ENCODE results near the gene FGFR3. TPM values are rescaled to one million over a fixed set of nuclear protein-coding genes. Genes with fewer than 3 reads are reported as not detected.

FGFR3 gene
- total RNA-seq, 6 donors from 2014 or later: 18.5 to 92.2 (median 24.4) TPM

GRCh38 chr4:1836650-1837049 is 43.6 kb downstream of the FGFR3 start:
- Histone ChIP-seq H3K4me1 (peaks cover 0 to 3% (median 1%) of the 10 kb centered on the region in 4 donors), H3K27ac (no peak overlapping the region), H3K36me3 (peaks cover 22 to 99% (median 84%) of the 10 kb centered on the region in 4 donors), H3K9me3 (no peaks in the 10 kb centered on the region), H3K27me3 (no peaks in the 10 kb centered on the region), H3K4me3 (no peak overlapping the region)
- ATAC-seq (ENCODE audit: low FRiP score in 2 of 2): no peak
- 95% methylated on average over 7 of the region's 7 CpGs for WGBS, 2 donors
- TF ChIP-seq EP300 (IDR thresholded peaks at IDR 0.05): no peak
- TF ChIP-seq CTCF (IDR thresholded peaks at IDR 0.05): no peak
- TF ChIP-seq POLR2A (IDR thresholded peaks at IDR 0.05): no peak
- TF ChIP-seq POLR2AphosphoS5 (IDR thresholded peaks at IDR 0.05): no peak
- no peak for DNase-seq

- no peak overlapping the region for H3K27ac ChIP-seq
- peaks cover 0 to 6% (median 3%) of the 10 kb centered on the region in 4 donors for H3K4me1 ChIP-seq
- H3K27me3 ChIP-seq: no peaks in the 10 kb centered on the region
- DNase-seq (no peak), ATAC-seq (ENCODE audit: low FRiP score in 2 of 2) (no peak)
- TF ChIP-seq CTCF (IDR thresholded peaks at IDR 0.05): no peak
- no peak for TF ChIP-seq POLR2A (IDR thresholded peaks at IDR 0.05)
- no peak for TF ChIP-seq POLR2AphosphoS5 (IDR thresholded peaks at IDR 0.05)
- no peak for TF ChIP-seq EP300 (IDR thresholded peaks at IDR 0.05)
- 95 to 96% methylated on average over 10 of the region's 10 CpGs for WGBS, 2 donors
- H3K9me3 ChIP-seq: no peaks in the 10 kb centered on the region
- peaks cover 22 to 94% (median 80%) of the 10 kb centered on the region in 4 donors for H3K36me3 ChIP-seq
- H3K4me3 ChIP-seq: no peak overlapping the region
Measured at GRCh38 chr4:1837069-1837468, 44.0 kb downstream of the FGFR3 start.

- ATAC-seq (ENCODE audit: low FRiP score in 2 of 2) (peak in 1 of 2 donors; percentile 17), DNase-seq (peak in 1 of 2 donors; percentile 74)
- Histone ChIP-seq H3K36me3 (peaks cover 17 to 90% (median 72%) of the 10 kb centered on the region in 4 donors), H3K27ac (no peak overlapping the region), H3K27me3 (no peaks in the 10 kb centered on the region), H3K4me1 (peaks cover 0 to 14% (median 3%) of the 10 kb centered on the region in 4 donors), H3K9me3 (no peaks in the 10 kb centered on the region), H3K4me3 (no peak overlapping the region)
- 76 to 79% methylated on average over 7 of the region's 7 CpGs for WGBS, 2 donors
- TF ChIP-seq EP300 (IDR thresholded peaks at IDR 0.05) (peak in 1 of 4 donors; percentile 5), POLR2AphosphoS5 (IDR thresholded peaks at IDR 0.05) (no peak), CTCF (IDR thresholded peaks at IDR 0.05) (no peak), POLR2A (IDR thresholded peaks at IDR 0.05) (no peak)
Measured at GRCh38 chr4:1839282-1839681, 46.2 kb downstream of the FGFR3 start.

- no peak for TF ChIP-seq POLR2AphosphoS5 (IDR thresholded peaks at IDR 0.05)
- TF ChIP-seq POLR2A (IDR thresholded peaks at IDR 0.05): no peak
- no peak for TF ChIP-seq CTCF (IDR thresholded peaks at IDR 0.05)
- TF ChIP-seq EP300 (IDR thresholded peaks at IDR 0.05): no peak
- peaks cover 0 to 14% (median 3%) of the 10 kb centered on the region in 4 donors for H3K4me1 ChIP-seq
- H3K27me3 ChIP-seq: no peaks in the 10 kb centered on the region
- 82 to 87% methylated on average over 31 of the region's 31 CpGs for WGBS, 2 donors
- peaks cover 10 to 84% (median 59%) of the 10 kb centered on the region in 4 donors for H3K36me3 ChIP-seq
- DNase-seq: peak; percentile 35 to 78
- peak overlapping the region in 1 of 4 donors; percentile 43 for H3K27ac ChIP-seq
- H3K9me3 ChIP-seq: no peaks in the 10 kb centered on the region
- H3K4me3 ChIP-seq: no peak overlapping the region
- no peak for ATAC-seq (ENCODE audit: low FRiP score in 2 of 2)
Measured at GRCh38 chr4:1841201-1841886, 48.3 kb downstream of the FGFR3 start.

GRCh38 chr4:1841887-1842210 is 48.8 kb downstream of the FGFR3 start:
- ATAC-seq (ENCODE audit: low FRiP score in 2 of 2): no peak
- peak overlapping the region in 1 of 4 donors; percentile 43 for H3K27ac ChIP-seq
- peaks cover 0 to 14% (median 3%) of the 10 kb centered on the region in 4 donors for H3K4me1 ChIP-seq
- H3K36me3 ChIP-seq: peaks cover 10 to 83% (median 60%) of the 10 kb centered on the region in 4 donors
- H3K9me3 ChIP-seq: no peaks in the 10 kb centered on the region
- no peaks in the 10 kb centered on the region for H3K27me3 ChIP-seq
- TF ChIP-seq POLR2AphosphoS5 (IDR thresholded peaks at IDR 0.05) (no peak), POLR2A (IDR thresholded peaks at IDR 0.05) (no peak), CTCF (IDR thresholded peaks at IDR 0.05) (no peak), EP300 (IDR thresholded peaks at IDR 0.05) (no peak)
- 81 to 85% methylated on average over 9 of the region's 9 CpGs for WGBS, 2 donors
- peak in 1 of 2 donors; percentile 34 for DNase-seq
- no peak overlapping the region for H3K4me3 ChIP-seq

Data from upper lobe of left lung (tissue), 6 donors.